ENCODE data around the gene ING5.

The ING5 gene

GRCh38 chr2:241680044-241680443, 21.8 kb upstream of the ING5 start:
- TF ChIP-seq CTCF (conservative IDR thresholded peaks at IDR 0.05) = no peak
- H3K27ac ChIP-seq = no peak overlapping the region

- H3K27ac ChIP-seq = no peak overlapping the region
- no peak for TF ChIP-seq CTCF (conservative IDR thresholded peaks at IDR 0.05)
Observed at GRCh38 chr2:241680827-241681599, 20.8 kb upstream of the ING5 start.

GRCh38 chr2:241686324-241686649, 15.6 kb upstream of the ING5 start:
- TF ChIP-seq CTCF (conservative IDR thresholded peaks at IDR 0.05) = no peak
- peak overlapping the region; percentile 94 for H3K27ac ChIP-seq

GRCh38 chr2:241686650-241687425, 15.0 kb upstream of the ING5 start, which contains the start of gene DTYMK:
TSS of gene DTYMK (minus strand) at chr2:241686815. CDS start at chr2:241686783, 32 bp downstream.
- peak within 1 kb of the TSS; percentile 94 for H3K27ac ChIP-seq
- no peak for TF ChIP-seq CTCF (conservative IDR thresholded peaks at IDR 0.05)

- TF ChIP-seq CTCF (conservative IDR thresholded peaks at IDR 0.05) = no peak
- H3K27ac ChIP-seq = no peak overlapping the region
Observed at GRCh38 chr2:241689306-241689705, 12.5 kb upstream of the ING5 start.

GRCh38 chr2:241690202-241690717, 11.6 kb upstream of the ING5 start:
- no peak for TF ChIP-seq CTCF (conservative IDR thresholded peaks at IDR 0.05)
- no peak overlapping the region for H3K27ac ChIP-seq

- no peak for TF ChIP-seq CTCF (conservative IDR thresholded peaks at IDR 0.05)
- H3K27ac ChIP-seq = no peak overlapping the region
Observed at GRCh38 chr2:241692448-241692847, 9.4 kb upstream of the ING5 start.
